Mesenchymal stem cell (in vitro differentiated cells and primary cell): Measurements from ENCODE around the gene RADIL.

Experiments
- DNase-seq: peaks from one replicate; pipeline ENCODE4 v3.0.0-alpha.2; 2013
- H2AFZ ChIP-seq: one replicate; pipeline ENCODE4 v1.6.1; 2013; ENCODE audit warnings: low read depth, mild to moderate bottlenecking, control low read depth, inconsistent platforms, low read length, moderate library complexity
- H2AK5ac ChIP-seq: 2 replicates; pipeline ENCODE4 v1.6.1; 2013; ENCODE audit warnings: low read length, moderate library complexity, mild to moderate bottlenecking, inconsistent platforms; ENCODE audit not compliant: severe bottlenecking
- H2BK120ac ChIP-seq: one replicate; pipeline ENCODE4 v1.6.1; 2013; ENCODE audit warnings: low read depth, mild to moderate bottlenecking, inconsistent platforms, low read length, moderate library complexity
- H2BK12ac ChIP-seq, 2 experiments: one replicate each; pipeline ENCODE4 v1.6.1; 2013; ENCODE audit warnings: inconsistent platforms in 2 of 2, low read length in 2 of 2, mild to moderate bottlenecking in 2 of 2, moderate library complexity in 2 of 2, control low read depth in 1 of 2
- H2BK15ac ChIP-seq: one replicate; pipeline ENCODE4 v1.6.1; 2013; ENCODE audit warnings: mild to moderate bottlenecking, low read depth, inconsistent platforms; ENCODE audit not compliant: poor library complexity, severe bottlenecking
- H2BK5ac ChIP-seq: 2 replicates; pipeline ENCODE4 v1.6.1; 2013; ENCODE audit warnings: low read depth, mild to moderate bottlenecking, low read length, control low read depth, inconsistent platforms; ENCODE audit not compliant: poor library complexity, severe bottlenecking
- H3K14ac ChIP-seq, 2 experiments: one replicate each; pipeline ENCODE4 v1.6.1; 2013; ENCODE audit warnings: inconsistent platforms in 2 of 2, low read length in 2 of 2, control low read depth in 1 of 2, mild to moderate bottlenecking in 1 of 2, moderate library complexity in 1 of 2
- H3K18ac ChIP-seq, 2 experiments: one replicate each; pipeline ENCODE4 v1.6.1; 2013; ENCODE audit warnings: inconsistent platforms in 2 of 2, low read length in 2 of 2, control low read depth in 1 of 2, low read depth in 1 of 2, mild to moderate bottlenecking in 1 of 2
- H3K23ac ChIP-seq, 2 experiments: one replicate each; pipeline ENCODE4 v1.6.1; 2013; ENCODE audit warnings: inconsistent platforms in 2 of 2, low read length in 2 of 2, mild to moderate bottlenecking in 2 of 2, moderate library complexity in 2 of 2, control low read depth in 1 of 2
- H3K27ac ChIP-seq: 2 replicates; pipeline ENCODE4 v1.5.1; 2013; ENCODE audit warnings: mild to moderate bottlenecking, moderate library complexity, low read length, control low read depth, inconsistent platforms; ENCODE audit not compliant: poor library complexity, severe bottlenecking
- H3K27me3 ChIP-seq, 2 experiments: 2 replicates each; pipeline versions ENCODE4 v1.6.1 to v1.7.0; 2013; ENCODE audit warnings: low read length in 2 of 2, mild to moderate bottlenecking in 2 of 2, moderate library complexity in 2 of 2, control low read depth in 1 of 2, inconsistent platforms in 1 of 2; ENCODE audit not compliant: control insufficient read depth in 1 of 2, insufficient read depth in 1 of 2
- H3K36me3 ChIP-seq, 2 experiments: 2 replicates each; pipeline versions ENCODE4 v1.6.1 to v1.7.0; 2013; ENCODE audit warnings: low read length in 2 of 2, control low read depth in 1 of 2, inconsistent platforms in 1 of 2, low read depth in 1 of 2, mild to moderate bottlenecking in 1 of 2; ENCODE audit not compliant: insufficient read depth in 2 of 2, control insufficient read depth in 1 of 2
- H3K4ac ChIP-seq, 2 experiments: one replicate each; pipeline ENCODE4 v1.6.1; 2013; ENCODE audit warnings: inconsistent platforms in 2 of 2, low read length in 2 of 2, mild to moderate bottlenecking in 2 of 2, moderate library complexity in 2 of 2, control low read depth in 1 of 2, low read depth in 1 of 2
- H3K4me1 ChIP-seq: 2 replicates; pipeline ENCODE4 v1.6.1; 2013; ENCODE audit warnings: low read depth, low read length, control low read depth; ENCODE audit not compliant: control insufficient read depth, insufficient read depth
- H3K4me2 ChIP-seq: 2 replicates; pipeline ENCODE4 v1.6.1; 2013; ENCODE audit warnings: low read length, mild to moderate bottlenecking, inconsistent platforms; ENCODE audit not compliant: poor library complexity, severe bottlenecking
- H3K4me3 ChIP-seq, 2 experiments: 2 replicates each; pipeline versions ENCODE4 v1.5.1 to v1.7.0; 2013; ENCODE audit warnings: low read length in 2 of 2, mild to moderate bottlenecking in 2 of 2, control low read depth in 1 of 2, low read depth in 1 of 2; ENCODE audit not compliant: insufficient read depth in 1 of 2
- H3K79me1 ChIP-seq: replicated peaks from 2 replicates; pipeline ENCODE4 v1.6.1; 2013; ENCODE audit warnings: mild to moderate bottlenecking, control low read depth, low read length, inconsistent platforms; ENCODE audit not compliant: poor library complexity, severe bottlenecking
- H3K9ac ChIP-seq: 2 replicates; pipeline ENCODE4 v1.7.0; 2013; ENCODE audit warnings: mild to moderate bottlenecking, low read length, moderate library complexity
- H3K9me3 ChIP-seq: 2 replicates; pipeline ENCODE4 v1.7.0; 2013; ENCODE audit warnings: mild to moderate bottlenecking, low read length; ENCODE audit not compliant: control insufficient read depth
- H4K8ac ChIP-seq: one replicate; pipeline ENCODE4 v1.6.1; 2013; ENCODE audit warnings: inconsistent platforms, mild to moderate bottlenecking, low read length, moderate library complexity
- H4K91ac ChIP-seq: one replicate; pipeline ENCODE4 v1.6.1; 2013; ENCODE audit warnings: mild to moderate bottlenecking, low read length, inconsistent platforms
- WGBS: methylation state at CpG from one replicate; pipeline ENCODE4 v1.1.7; 2013; ENCODE audit warnings: mixed read lengths; 5-methylcytosine and 5-hydroxymethylcytosine counted together

Gene RADIL

GRCh38 chr7:4806983-4807597 is 76.4 kb downstream of the RADIL start:
- no peaks in the 10 kb centered on the region for H3K9me3 ChIP-seq
- no peak overlapping the region for H3K14ac ChIP-seq
- no peaks in the 10 kb centered on the region for H3K36me3 ChIP-seq
- H2BK12ac ChIP-seq, result no peak overlapping the region
- H3K18ac ChIP-seq, result no peak overlapping the region
- no peaks in the 10 kb centered on the region for H3K79me1 ChIP-seq
- H3K4me3 ChIP-seq, result no peak overlapping the region
- no peak overlapping the region for H2AK5ac ChIP-seq
- H4K91ac ChIP-seq, result no peak overlapping the region
- no peak for DNase-seq
- WGBS, result 85% methylated on average over 17 of the region's 17 CpGs
- H2BK5ac ChIP-seq, result no peak overlapping the region
- H3K4ac ChIP-seq, result no peak overlapping the region
- no peak overlapping the region for H2BK15ac ChIP-seq
- H3K23ac ChIP-seq, result no peak overlapping the region
- no peak overlapping the region for H4K8ac ChIP-seq
- no peak overlapping the region for H3K4me2 ChIP-seq
- H2BK120ac ChIP-seq, result no peak overlapping the region
- H3K9ac ChIP-seq, result no peak overlapping the region
- peaks cover 9 to 34% of the 10 kb centered on the region in 2 experiments for H3K27me3 ChIP-seq
- H3K27ac ChIP-seq, result no peak overlapping the region
- H2AFZ ChIP-seq, result no peak overlapping the region
- H3K4me1 ChIP-seq, result peaks cover 8% of the 10 kb centered on the region

- Histone ChIP-seq H2BK15ac (no peak overlapping the region), H4K8ac (no peak overlapping the region), H3K79me1 (no peaks in the 10 kb centered on the region), H3K27ac (no peak overlapping the region), H3K14ac (no peak overlapping the region), H3K27me3 (peaks cover 9 to 34% of the 10 kb centered on the region in 2 experiments), H3K23ac (no peak overlapping the region), H3K4me2 (no peak overlapping the region), H3K9me3 (no peaks in the 10 kb centered on the region), H2BK120ac (no peak overlapping the region), H2AFZ (no peak overlapping the region), H3K4me3 (no peak overlapping the region), H3K4me1 (peaks cover 8% of the 10 kb centered on the region), H2BK12ac (no peak overlapping the region), H2BK5ac (no peak overlapping the region), H4K91ac (no peak overlapping the region), H3K18ac (no peak overlapping the region), H3K36me3 (no peaks in the 10 kb centered on the region), H2AK5ac (no peak overlapping the region), H3K4ac (no peak overlapping the region), H3K9ac (no peak overlapping the region)
- DNase-seq, result no peak
- WGBS, result 83% methylated on average over 7 of the region's 8 CpGs
Observed at GRCh38 chr7:4805984-4806300, 77.6 kb downstream of the RADIL start.

- Histone ChIP-seq H3K4me2 (no peak overlapping the region), H3K14ac (no peak overlapping the region), H2AK5ac (no peak overlapping the region), H4K91ac (no peak overlapping the region), H3K4ac (no peak overlapping the region), H3K18ac (no peak overlapping the region), H2BK120ac (no peak overlapping the region), H3K79me1 (no peaks in the 10 kb centered on the region), H4K8ac (no peak overlapping the region), H3K27ac (no peak overlapping the region), H2BK12ac (no peak overlapping the region), H3K27me3 (peaks cover 9 to 34% of the 10 kb centered on the region in 2 experiments), H2BK15ac (no peak overlapping the region), H2BK5ac (no peak overlapping the region), H3K23ac (no peak overlapping the region), H3K4me3 (no peak overlapping the region), H2AFZ (no peak overlapping the region), H3K9me3 (no peaks in the 10 kb centered on the region), H3K4me1 (peaks cover 11% of the 10 kb centered on the region), H3K36me3 (no peaks in the 10 kb centered on the region), H3K9ac (no peak overlapping the region)
- 89% methylated on average over 29 of the region's 29 CpGs for WGBS
- DNase-seq, result no peak
Observed at GRCh38 chr7:4805110-4805983, 78.2 kb downstream of the RADIL start.

- no peak overlapping the region for H3K23ac ChIP-seq
- H2BK120ac ChIP-seq, result no peak overlapping the region
- no peak overlapping the region for H3K4ac ChIP-seq
- peak overlapping the region in 1 of 2 experiments; percentile 18 for H3K4me3 ChIP-seq
- H2BK12ac ChIP-seq, result no peak overlapping the region
- H4K8ac ChIP-seq, result no peak overlapping the region
- no peak overlapping the region for H3K4me2 ChIP-seq
- H3K18ac ChIP-seq, result no peak overlapping the region
- no peak overlapping the region for H2AK5ac ChIP-seq
- H3K27me3 ChIP-seq, result peaks cover 9 to 34% of the 10 kb centered on the region in 2 experiments
- peaks cover 9% of the 10 kb centered on the region for H3K4me1 ChIP-seq
- no peak overlapping the region for H2AFZ ChIP-seq
- WGBS, result 88% methylated on average over 40 of the region's 41 CpGs
- H4K91ac ChIP-seq, result no peak overlapping the region
- no peak overlapping the region for H3K27ac ChIP-seq
- no peak overlapping the region for H3K14ac ChIP-seq
- no peak overlapping the region for H3K9ac ChIP-seq
- no peak for DNase-seq
- no peak overlapping the region for H2BK5ac ChIP-seq
- H3K36me3 ChIP-seq, result no peaks in the 10 kb centered on the region
- H2BK15ac ChIP-seq, result no peak overlapping the region
- no peaks in the 10 kb centered on the region for H3K79me1 ChIP-seq
- H3K9me3 ChIP-seq, result no peaks in the 10 kb centered on the region
Observed at GRCh38 chr7:4803397-4804241, 79.9 kb downstream of the RADIL start.
